TTC549 (cell line): ENCODE results near the gene GOLPH3.

ENCODE experiments used
- FAIRE-seq: peaks from 2 replicates; lab custom pipeline; 2012; peaks lifted over from hg19 to GRCh38; lab: Jason Lieb, UNC

GOLPH3 gene

GRCh38 chr5:32170303-32171151, 3.6 kb downstream of the GOLPH3 start:
- FAIRE-seq = no peak

GRCh38 chr5:32168460-32169033, 5.6 kb downstream of the GOLPH3 start:
- no peak for FAIRE-seq

- no peak for FAIRE-seq
These were observed 8.5 kb downstream of the GOLPH3 start for GRCh38 chr5:32165597-32165996.

- FAIRE-seq = no peak
These were observed 10.3 kb downstream of the GOLPH3 start for GRCh38 chr5:32163785-32164184.

- no peak for FAIRE-seq
These were observed 11.1 kb downstream of the GOLPH3 start for GRCh38 chr5:32163053-32163452.

GRCh38 chr5:32160228-32160627, 13.9 kb downstream of the GOLPH3 start:
- no peak for FAIRE-seq

GRCh38 chr5:32159328-32160072, 14.6 kb downstream of the GOLPH3 start:
- FAIRE-seq = no peak

- no peak for FAIRE-seq
These were observed 15.5 kb downstream of the GOLPH3 start for GRCh38 chr5:32158679-32158975.

GRCh38 chr5:32157078-32157477, 17.0 kb downstream of the GOLPH3 start:
- FAIRE-seq = no peak

GRCh38 chr5:32156635-32157034, 17.5 kb downstream of the GOLPH3 start:
- no peak for FAIRE-seq

- no peak for FAIRE-seq
These were observed 18.9 kb downstream of the GOLPH3 start for GRCh38 chr5:32155211-32155610.

GRCh38 chr5:32153723-32154122, 20.4 kb downstream of the GOLPH3 start:
- FAIRE-seq = no peak

GRCh38 chr5:32151198-32151597, 22.9 kb downstream of the GOLPH3 start:
- FAIRE-seq = no peak

GRCh38 chr5:32150366-32150765, 23.8 kb downstream of the GOLPH3 start:
- FAIRE-seq = no peak

GRCh38 chr5:32147959-32148358, 26.2 kb downstream of the GOLPH3 start:
- no peak for FAIRE-seq

- no peak for FAIRE-seq
These were observed 26.9 kb downstream of the GOLPH3 start for GRCh38 chr5:32147236-32147635.

- FAIRE-seq = no peak
These were observed 28.7 kb downstream of the GOLPH3 start for GRCh38 chr5:32145378-32145777.

GRCh38 chr5:32144378-32145207, 29.5 kb downstream of the GOLPH3 start:
- no peak for FAIRE-seq

GRCh38 chr5:32143617-32144377, 30.3 kb downstream of the GOLPH3 start:
- FAIRE-seq = no peak

GRCh38 chr5:32138839-32139493, 35.2 kb downstream of the GOLPH3 start:
- FAIRE-seq = no peak

- no peak for FAIRE-seq
These were observed 37.8 kb downstream of the GOLPH3 start for GRCh38 chr5:32136342-32136741.
